K562 (cell line): ENCODE measurements around the gene KBTBD6. TPM values are rescaled to one million over a fixed set of nuclear protein-coding genes. Genes with fewer than 3 reads are reported as not detected.
A peak's percentile ranks its signal among the peaks of the same experiment; 100 is the strongest.

Experiments
- ATAC-seq: fragments of 200-7000 bp; cut with Tn5 transposase; 3 replicates; pipeline ENCODE4 v1.9.1; 2020; ENCODE audit warnings: moderate library complexity
- BruUV-seq: library from RNA; stranded (reverse); fragments of 400-500 nt; replicated peaks from 2 replicates; lab custom pipeline; 2021; lab: Mats Ljungman, UMichigan
- CTCF ChIA-PET: fragments of 300-600 bp; formaldehyde crosslinking; extraction: SDS; loops from one replicate; lab custom pipeline; 2021; ENCODE audit warnings: low intra/inter-chr PET ratio; lab: Yijun Ruan, JAX
- POLR2A ChIA-PET: fragments of 300-600, 350-650 bp; sonication (Branson Sonifier 250); formaldehyde crosslinking; extraction: SDS; loops from one replicate; lab custom pipeline; 2021; ENCODE audit warnings: antibody characterized with exemption, inconsistent platforms; lab: Yijun Ruan, JAX
- DNase-seq, 4 experiments: peaks; one replicate each; pipeline versions ENCODE4 v3.0.0 to v3.0.0-alpha.2; 2011 to 2018; ENCODE audit warnings: low spot score in 3 of 4, mixed read lengths in 3 of 4; ENCODE audit errors: extremely low read depth in 1 of 4
- FAIRE-seq: peaks from 2 replicates; lab custom pipeline; 2011; peaks lifted over from hg19 to GRCh38; lab: Jason Lieb, UNC
- H2AFZ ChIP-seq: 2 replicates; pipeline ENCODE4 v1.6.0; 2011; ENCODE audit warnings: low read depth, low read length, control low read depth, inconsistent platforms
- H3K27ac ChIP-seq: fragments of 200-600 bp; 3 replicates; pipeline ENCODE4 v1.8.0; 2011; ENCODE audit warnings: low read depth, mild to moderate bottlenecking, control low read depth, inconsistent platforms, low read length, moderate library complexity, mixed read lengths; ENCODE audit errors: extremely low read depth
- H3K27me3 ChIP-seq, 2 experiments: fragments of 300-600 bp in 1 of 2; 2 replicates in 1 of 2; 3 replicates in 1 of 2; pipeline versions ENCODE4 v1.6.0 to v1.8.0; 2011; ENCODE audit warnings: inconsistent platforms in 2 of 2, low read length in 2 of 2, mild to moderate bottlenecking in 1 of 2, mixed read lengths in 1 of 2, moderate library complexity in 1 of 2; ENCODE audit not compliant: control insufficient read depth in 2 of 2, insufficient read depth in 2 of 2
- H3K36me3 ChIP-seq: fragments of 300-600 bp; 3 replicates; pipeline ENCODE4 v1.8.0; 2011; ENCODE audit warnings: mild to moderate bottlenecking, low read length, inconsistent platforms; ENCODE audit not compliant: control insufficient read depth, insufficient read depth
- H3K4me1 ChIP-seq, 2 experiments: fragments of 200-600 bp in 1 of 2; replicated peaks in 1 of 2; 2 replicates in 1 of 2; 3 replicates in 1 of 2; pipeline versions ENCODE4 v1.5.1 to v1.8.0; 2011; ENCODE audit warnings: inconsistent platforms in 2 of 2, low read length in 2 of 2, mild to moderate bottlenecking in 1 of 2, mixed read lengths in 1 of 2, moderate library complexity in 1 of 2; ENCODE audit not compliant: control insufficient read depth in 2 of 2, insufficient read depth in 2 of 2
- H3K4me2 ChIP-seq: 2 replicates; pipeline ENCODE4 v1.6.1; 2011; ENCODE audit warnings: low read length, control low read depth, inconsistent platforms, mixed read lengths; ENCODE audit not compliant: insufficient read depth
- H3K4me3 ChIP-seq: fragments of 200-600 bp; sonication (generic), shearing (Covaris generic); 2 replicates; pipeline ENCODE4 v1.5.1; 2016; ENCODE audit warnings: control low read depth, inconsistent platforms
- H3K79me2 ChIP-seq: fragments of 200-600 bp; 3 replicates; pipeline ENCODE4 v1.8.0; 2011; ENCODE audit warnings: low read length, inconsistent platforms; ENCODE audit not compliant: control insufficient read depth, insufficient read depth
- H3K9ac ChIP-seq, 2 experiments: 2 replicates each; pipeline versions ENCODE4 v1.6.0 to v1.6.1; 2011; ENCODE audit warnings: low read depth in 2 of 2, low read length in 2 of 2, control low read depth in 1 of 2, inconsistent platforms in 1 of 2, mild to moderate bottlenecking in 1 of 2, mixed read lengths in 1 of 2; ENCODE audit not compliant: insufficient read depth in 1 of 2
- H3K9me1 ChIP-seq: one replicate; pipeline ENCODE4 v1.6.0; 2011; ENCODE audit warnings: inconsistent platforms, mild to moderate bottlenecking, low read length, moderate library complexity; ENCODE audit not compliant: control insufficient read depth, insufficient read depth
- H3K9me3 ChIP-seq: replicated peaks from 2 replicates; pipeline ENCODE4 v1.5.1; 2011; ENCODE audit warnings: low read depth, low read length, inconsistent platforms; ENCODE audit not compliant: control insufficient read depth, insufficient read depth
- H4K20me1 ChIP-seq: replicated peaks from 2 replicates; pipeline ENCODE4 v1.6.1; 2011; ENCODE audit warnings: low read length, inconsistent platforms, mixed read lengths; ENCODE audit not compliant: control insufficient read depth, insufficient read depth
- CCAR2 ChIP-seq: fragments of 200-400 bp; formaldehyde crosslinking; IDR thresholded peaks from 2 replicates; pipeline ENCODE4 v1.6.1; 2017; ENCODE audit warnings: mild to moderate bottlenecking, low read depth, low read length
- CTCF ChIP-seq, 3 experiments: IDR thresholded peaks in 2 of 3; conservative IDR thresholded peaks in 1 of 3; 2 replicates each; pipeline ENCODE4 v1.5.1; 2011 to 2012; ENCODE audit warnings: low read length in 3 of 3, mild to moderate bottlenecking in 3 of 3, control low read depth in 2 of 3, improper control_type of control experiment in 1 of 3, inconsistent platforms in 1 of 3, low read depth in 1 of 3, mixed read lengths in 1 of 3, moderate library complexity in 1 of 3; ENCODE audit not compliant: insufficient read depth in 2 of 3
- IRF9 ChIP-seq: fragments of 450-650 bp; IDR thresholded peaks from 2 replicates; pipeline ENCODE4 v1.6.1; 2016; ENCODE audit warnings: missing biosample characterization, missing genetic modification characterization
- JUND ChIP-seq, 2 experiments: IDR thresholded peaks; 2 replicates in 1 of 2; 3 replicates in 1 of 2; pipeline ENCODE4 v1.6.1; 2011; ENCODE audit warnings: borderline replicate concordance in 2 of 2, low read depth in 2 of 2, low read length in 2 of 2, improper control_type of control experiment in 1 of 2, missing biosample characterization in 1 of 2, missing genetic modification characterization in 1 of 2, missing genetic modification reagents in 1 of 2
- MCM7 ChIP-seq, 2 experiments: fragments of 450-650 bp; IDR thresholded peaks; 2 replicates each; pipeline ENCODE4 v1.6.1; 2016 to 2018
- NFE2 ChIP-seq: IDR thresholded peaks from 2 replicates; pipeline ENCODE4 v1.6.1; 2014; ENCODE audit warnings: antibody characterized with exemption, low read depth
- RBM17 ChIP-seq: fragments of 200-400 bp; formaldehyde crosslinking; IDR thresholded peaks from 2 replicates; pipeline ENCODE4 v1.6.1; 2017; ENCODE audit warnings: low read depth, mild to moderate bottlenecking, low read length, borderline replicate concordance
- RHOXF2B ChIP-seq: fragments of 250-450 bp; sonication (Bioruptor Pico); conservative IDR thresholded peaks from 2 replicates; pipeline ENCODE4 v1.5.1; 2021
- SNRNP70 ChIP-seq: fragments of 200-400 bp; formaldehyde crosslinking; optimal IDR thresholded peaks from 2 replicates; pipeline ENCODE3; 2017; ENCODE audit warnings: low read depth, low read length
- TRIM28 ChIP-seq: fragments of 450-650 bp; IDR thresholded peaks from 2 replicates; pipeline ENCODE4 v1.6.1; 2017
- USF2 ChIP-seq: sonication (generic); formaldehyde crosslinking; IDR thresholded peaks from 2 replicates; pipeline ENCODE4 v1.5.0; 2020; ENCODE audit warnings: missing genetic modification reagents
- XRCC4 ChIP-seq: IDR thresholded peaks from one replicate; pipeline ENCODE4 v1.6.1; 2011; ENCODE audit not compliant: insufficient read depth, insufficient read length; ENCODE audit errors: extremely low read depth
- WGBS: fragments of 100-300 bp; shearing (Covaris generic); methylation state at CpG from one replicate; pipeline ENCODE4 v1.1.6; 2016; ENCODE audit warnings: low coverage, mixed read lengths; ENCODE audit not compliant: insufficient coverage; ENCODE audit errors: missing lambda C conversion rate; 5-methylcytosine and 5-hydroxymethylcytosine counted together
- in situ Hi-C: fragments of 300-500 bp; cut with MboI; formaldehyde crosslinking; loops from 4 replicates; pipeline ENCODE4 v1.15.0; 2018; ENCODE audit warnings: inconsistent platforms, mixed read lengths
- intact Hi-C: fragments of 100-400 bp; cut with micrococcal nuclease; formaldehyde crosslinking; loops from 2 replicates; pipeline ENCODE4 v1.14.2; 2022
- polyA plus RNA-seq, 8 experiments: library from polyadenylated mRNA; depleted of rRNA in 4 of 8; stranded (reverse) in 5 of 8; unstranded in 3 of 8; fragments of >200 nt; fragmentation: Nextera tagmentation in 2 of 8; fragmentation: Illumina TruSeq in 1 of 8; extraction: Ambion mirVana in 2 of 8; extraction: Trizol in 1 of 8; gene quantifications; 2 replicates each; pipeline versions ENCODE4 v1.2.1 to v1.2.3, GENCODE V29; 2011 to 2014; ENCODE audit warnings: inconsistent platforms in 1 of 8, missing spikeins in 1 of 8
- total RNA-seq, 7 experiments: library from RNA; depleted of rRNA in 6 of 7; stranded (reverse); fragments of >200 nt in 6 of 7; fragmentation: Illumina TruSeq in 2 of 7; extraction: Trizol in 2 of 7; gene quantifications; 2 replicates each; pipeline versions ENCODE4 v1.2.1 to v1.2.3, GENCODE V29; 2011 to 2021; ENCODE audit warnings: low replicate concordance in 1 of 7

Gene KBTBD6
- total and polyA plus RNA-seq, 9 of the 15 experiments (the other 6 are each of a cell fraction or from before 2014, with no cell fraction given) = 1.9 to 4.9 (median 3.2) TPM

GRCh38 chr13:41137241-41137640, 4.6 kb upstream of the KBTBD6 start:
- 53% methylated on average over 3 of the region's 3 CpGs for WGBS
- H4K20me1 ChIP-seq = no peaks in the 10 kb centered on the region
- H3K27ac ChIP-seq = no peak overlapping the region
- H3K4me3 ChIP-seq = no peak overlapping the region
- DNase-seq (no peak), FAIRE-seq (no peak), ATAC-seq (no peak)
- peak overlapping the region; percentile 28; the same call in 1 of the 2 replicates for H2AFZ ChIP-seq
- H3K27me3 ChIP-seq = no peaks in the 10 kb centered on the region
- no peaks in the 10 kb centered on the region; the same call in 1 of the 2 replicates for H3K9me3 ChIP-seq
- H3K9me1 ChIP-seq = no peaks in the 10 kb centered on the region
- peaks cover 2 to 6% of the 10 kb centered on the region in 2 experiments; a peak in 3 of 5 replicates for H3K4me1 ChIP-seq
- no peak overlapping the region for H3K4me2 ChIP-seq
- BruUV-seq = no TSS peak
- in situ Hi-C loops = no loop called here
- H3K79me2 ChIP-seq = peaks cover 9% of the 10 kb centered on the region; the same call in 2 of the 3 replicates
- H3K36me3 ChIP-seq = no peaks in the 10 kb centered on the region
- H3K9ac ChIP-seq = no peak overlapping the region
- ChIA-PET POLR2A (no interaction called here), CTCF (no interaction called here)
- intact Hi-C loops = no loop called here
- TF ChIP-seq SNRNP70 = no peak
- TF ChIP-seq MCM7 (IDR thresholded peaks at IDR 0.05) = no peak
- no peak for TF ChIP-seq RBM17
- no peak for TF ChIP-seq RHOXF2B (CRISPR knock-in tag)
- TF ChIP-seq NFE2 = no peak
- no peak for TF ChIP-seq TRIM28
- TF ChIP-seq CCAR2 = no peak
- TF ChIP-seq CTCF (IDR thresholded peaks at IDR 0.05 in 2 of 3, conservative IDR thresholded peaks at IDR 0.05 in 1 of 3; ENCODE audit: insufficient read depth in 2 of 3, low read depth in 1 of 3, low read length in 3 of 3) = no peak
- no peak for TF ChIP-seq JUND (IDR thresholded peaks at IDR 0.05; ENCODE audit: borderline replicate concordance, low read depth, low read length)
- TF ChIP-seq JUND (tag; IDR thresholded peaks at IDR 0.05; ENCODE audit: borderline replicate concordance, low read depth, low read length) = no peak
- TF ChIP-seq USF2 = no peak
- TF ChIP-seq IRF9 (tag) = no peak
- no peak for TF ChIP-seq XRCC4
